HepG2 (cell line): ENCODE data around the gene KLHL3. TPM values are rescaled to one million over a fixed set of nuclear protein-coding genes. Genes with fewer than 3 reads are reported as not detected.

Source experiments
- ATAC-seq: fragments of 200-7000 bp; cut with Tn5 transposase; 3 replicates; pipeline ENCODE4 v1.9.1; 2020; ENCODE audit warnings: mild to moderate bottlenecking, moderate library complexity
- BruUV-seq: library from RNA; stranded (reverse); fragments of 400-500 nt; replicated peaks from 2 replicates; lab custom pipeline; 2021; lab: Mats Ljungman, UMichigan
- CTCF ChIA-PET: fragments of 300-600 bp; formaldehyde crosslinking; extraction: SDS; loops from one replicate; lab custom pipeline; 2021; ENCODE audit warnings: low total read pairs, inconsistent platforms, low intra/inter-chr PET ratio; lab: Yijun Ruan, JAX
- POLR2A ChIA-PET: fragments of 350-600 bp; sonication (Branson Sonifier 250); formaldehyde crosslinking; loops from one replicate; lab custom pipeline; 2020; ENCODE audit warnings: antibody characterized with exemption, inconsistent platforms; lab: Yijun Ruan, JAX
- DNase-seq: peaks from one replicate; pipeline ENCODE4 v3.0.0-alpha.2; 2015; ENCODE audit warnings: low spot score
- FAIRE-seq: peaks from 3 replicates; lab custom pipeline; 2011; peaks lifted over from hg19 to GRCh38; lab: Jason Lieb, UNC
- H2AFZ ChIP-seq: one replicate; pipeline ENCODE4 v1.6.1; 2011; ENCODE audit warnings: low read length, inconsistent platforms
- H3K27ac ChIP-seq: fragments of 300-600 bp; 3 replicates; pipeline ENCODE4 v1.8.0; 2011; ENCODE audit warnings: mixed run types, mild to moderate bottlenecking, mixed read lengths, low read length, inconsistent platforms; ENCODE audit not compliant: insufficient read depth; ENCODE audit errors: extremely low read length
- H3K27me3 ChIP-seq, 2 experiments: fragments of 200-600 bp in 1 of 2; 2 replicates in 1 of 2; 3 replicates in 1 of 2; pipeline versions ENCODE4 v1.6.0 to v1.8.0; 2011; ENCODE audit warnings: low read length in 2 of 2, mild to moderate bottlenecking in 2 of 2, moderate library complexity in 2 of 2, inconsistent platforms in 1 of 2; ENCODE audit not compliant: insufficient read depth in 2 of 2, control insufficient read depth in 1 of 2
- H3K36me3 ChIP-seq, 2 experiments: fragments of 200-600 bp in 1 of 2; replicated peaks in 1 of 2; 2 replicates in 1 of 2; 3 replicates in 1 of 2; pipeline versions ENCODE4 v1.5.1 to v1.8.0; 2011; ENCODE audit warnings: low read length in 2 of 2, inconsistent platforms in 1 of 2; ENCODE audit not compliant: insufficient read depth in 2 of 2, control insufficient read depth in 1 of 2
- H3K4me1 ChIP-seq: 2 replicates; pipeline ENCODE4 v1.5.1; 2012; ENCODE audit warnings: low read length, inconsistent platforms; ENCODE audit not compliant: insufficient read depth
- H3K4me2 ChIP-seq: 2 replicates; pipeline ENCODE4 v1.6.0; 2011; ENCODE audit warnings: low read depth, low read length, inconsistent platforms
- H3K4me3 ChIP-seq, 3 experiments: fragments of 200-600 bp in 1 of 3; sonication (generic), shearing (Covaris generic) in 1 of 3; replicated peaks in 1 of 3; 2 replicates each; pipeline ENCODE4 v1.5.1; 2011 to 2016; ENCODE audit warnings: low read length in 3 of 3, inconsistent platforms in 2 of 3, low read depth in 2 of 3, mild to moderate bottlenecking in 2 of 3, control low read depth in 1 of 3, mixed read lengths in 1 of 3; ENCODE audit not compliant: insufficient read depth in 1 of 3
- H3K79me2 ChIP-seq: one replicate; pipeline ENCODE4 v1.6.1; 2011; ENCODE audit warnings: low read length, inconsistent platforms; ENCODE audit not compliant: insufficient read depth
- H3K9ac ChIP-seq: 2 replicates; pipeline ENCODE4 v1.6.0; 2011; ENCODE audit warnings: mild to moderate bottlenecking, low read depth, low read length, inconsistent platforms; ENCODE audit not compliant: insufficient read depth
- H3K9me3 ChIP-seq: 2 replicates; pipeline ENCODE4 v1.5.1; 2012; ENCODE audit warnings: mild to moderate bottlenecking, low read length
- H4K20me1 ChIP-seq: 2 replicates; pipeline ENCODE4 v1.6.0; 2011; ENCODE audit warnings: inconsistent platforms, mild to moderate bottlenecking, low read length, moderate library complexity; ENCODE audit not compliant: insufficient read depth
- AGO2 ChIP-seq: fragments of 200-400 bp; formaldehyde crosslinking; optimal IDR thresholded peaks from 2 replicates; pipeline ENCODE3; 2017; ENCODE audit warnings: mild to moderate bottlenecking, low read depth, low read length, moderate library complexity
- ARID5B ChIP-seq: IDR thresholded peaks from 2 replicates; pipeline ENCODE4 v1.4.0; 2020; ENCODE audit warnings: mild to moderate bottlenecking, missing genetic modification reagents
- HIC2 ChIP-seq: sonication (generic); formaldehyde crosslinking; IDR thresholded peaks from 2 replicates; pipeline ENCODE4 v1.9.0; 2022; ENCODE audit warnings: low read depth, missing genetic modification reagents
- HNRNPH1 ChIP-seq: fragments of 200-400 bp; formaldehyde crosslinking; optimal IDR thresholded peaks from 2 replicates; pipeline ENCODE3; 2017; ENCODE audit warnings: mild to moderate bottlenecking, low read depth, low read length
- MZF1 ChIP-seq: sonication (generic); formaldehyde crosslinking; IDR thresholded peaks from 2 replicates; pipeline ENCODE4 v1.8.1; 2023; ENCODE audit warnings: mild to moderate bottlenecking, missing genetic modification reagents, borderline replicate concordance
- SMARCE1 ChIP-seq: fragments of 450-650 bp; IDR thresholded peaks from 2 replicates; pipeline ENCODE4 v1.6.1; 2017; ENCODE audit warnings: borderline replicate concordance
- SNRNP70 ChIP-seq: fragments of 200-400 bp; formaldehyde crosslinking; IDR thresholded peaks from 2 replicates; pipeline ENCODE4 v1.6.1; 2017; ENCODE audit warnings: mild to moderate bottlenecking, low read depth, low read length, moderate library complexity
- ZFP36L2 ChIP-seq: sonication (generic); formaldehyde crosslinking; IDR thresholded peaks from 2 replicates; pipeline ENCODE4 v1.4.0; 2020; ENCODE audit warnings: missing genetic modification reagents
- ZNF329 ChIP-seq: sonication (generic); formaldehyde crosslinking; IDR thresholded peaks from 2 replicates; pipeline ENCODE4 v1.9.0; 2021; ENCODE audit warnings: low read depth, mild to moderate bottlenecking, missing genetic modification reagents
- ZNF33A ChIP-seq: sonication (generic); formaldehyde crosslinking; IDR thresholded peaks from 2 replicates; pipeline ENCODE4 v1.5.1; 2020; ENCODE audit warnings: missing genetic modification reagents, mild to moderate bottlenecking, moderate library complexity, borderline replicate concordance
- ZNF563 ChIP-seq: sonication (generic); formaldehyde crosslinking; IDR thresholded peaks from 2 replicates; pipeline ENCODE4 v1.8.0; 2022; ENCODE audit warnings: mild to moderate bottlenecking, moderate library complexity, missing genetic modification reagents
- ZNF580 ChIP-seq: IDR thresholded peaks from 2 replicates; pipeline ENCODE4 v1.6.1; 2016; ENCODE audit warnings: low read depth, borderline replicate concordance
- WGBS: methylation state at CpG from one replicate; pipeline ENCODE4 v1.1.6; 2017; ENCODE audit warnings: low lambda C conversion rate; 5-methylcytosine and 5-hydroxymethylcytosine counted together
- in situ Hi-C: cut with HindIII; loops from 2 replicates; pipeline ENCODE4 v1.10.0; 2017; ENCODE audit warnings: low pct_unique_long_range_greater_than_20kb; ENCODE audit not compliant: extremely low pct_ligation_motif_present
- intact Hi-C: fragments of 100-400 bp; cut with micrococcal nuclease; formaldehyde crosslinking; loops from one replicate; pipeline ENCODE4 v1.10.0; 2022; ENCODE audit not compliant: unreplicated experiment
- polyA plus RNA-seq, 8 experiments: library from polyadenylated mRNA; depleted of rRNA in 3 of 8; stranded (reverse) in 7 of 8; unstranded in 1 of 8; fragments of >200 nt; fragmentation: Illumina TruSeq in 4 of 8; extraction: Trizol in 4 of 8; gene quantifications; 2 replicates each; pipeline versions ENCODE4 v1.2.1 to v1.2.3, GENCODE V29; 2011 to 2016; ENCODE audit warnings: low read depth in 4 of 8, missing spikeins in 1 of 8, mixed read lengths in 1 of 8; ENCODE audit not compliant: insufficient read depth in 1 of 8
- total RNA-seq, 5 experiments: library from RNA; depleted of rRNA; stranded (reverse); fragments of >200 nt; fragmentation: Illumina TruSeq; extraction: Trizol; gene quantifications; 2 replicates each; pipeline ENCODE4 v1.2.3, GENCODE V29; 2016; ENCODE audit warnings: low read depth in 1 of 5

KLHL3 gene
- total and polyA plus RNA-seq, 2 of the 13 experiments (the other 11 are each of a cell fraction or from before 2014, with no cell fraction given) = 0.02 to 0.08 TPM

GRCh38 chr5:137573376-137573775 lies 162.5 kb downstream of the KLHL3 start:
- Histone ChIP-seq H3K79me2 (no peaks in the 10 kb centered on the region), H3K9me3 (no peaks in the 10 kb centered on the region; the same call in 1 of the 2 replicates), H3K4me1 (peaks cover 7% of the 10 kb centered on the region), H3K27me3 (no peaks in the 10 kb centered on the region), H3K9ac (no peak overlapping the region), H3K4me3 (no peak overlapping the region), H3K27ac (no peak overlapping the region), H4K20me1 (no peaks in the 10 kb centered on the region), H2AFZ (no peak overlapping the region), H3K4me2 (no peak overlapping the region), H3K36me3 (no peaks in the 10 kb centered on the region)
- TF ChIP-seq ZNF580 (no peak), ZNF563 (CRISPR knock-in tag) (no peak), ZFP36L2 (CRISPR knock-in tag) (no peak), HNRNPH1 (no peak), HIC2 (no peak), ZNF329 (CRISPR knock-in tag) (no peak), SMARCE1 (no peak), ARID5B (CRISPR knock-in tag) (no peak), MZF1 (CRISPR knock-in tag) (no peak), AGO2 (no peak), SNRNP70 (no peak), ZNF33A (CRISPR knock-in tag) (no peak)
- DNase-seq (no peak), ATAC-seq (no peak), FAIRE-seq (no peak)
- no TSS peak for BruUV-seq
- intact Hi-C loops = no loop called here
- CTCF ChIA-PET = no interaction called here
- WGBS = 0% methylated on average over 2 of the region's 2 CpGs
- in situ Hi-C loops = no loop called here
- POLR2A ChIA-PET = no interaction called here
